Transverse colon (tissue), 3 donors: ENCODE results near the gene LRRC57.

Experiments
- EP300 ChIP-seq: sonication (generic); formaldehyde crosslinking; IDR thresholded peaks from one replicate; pipeline ENCODE4 v1.6.1; 2017; ENCODE audit warnings: antibody characterized with exemption, low read depth
- POLR2AphosphoS5 ChIP-seq, 3 donors: sonication (generic); formaldehyde crosslinking; IDR thresholded peaks; one replicate each; pipeline ENCODE4 v1.6.1; 2016; ENCODE audit warnings: antibody characterized with exemption in 3 of 3

DNA sequence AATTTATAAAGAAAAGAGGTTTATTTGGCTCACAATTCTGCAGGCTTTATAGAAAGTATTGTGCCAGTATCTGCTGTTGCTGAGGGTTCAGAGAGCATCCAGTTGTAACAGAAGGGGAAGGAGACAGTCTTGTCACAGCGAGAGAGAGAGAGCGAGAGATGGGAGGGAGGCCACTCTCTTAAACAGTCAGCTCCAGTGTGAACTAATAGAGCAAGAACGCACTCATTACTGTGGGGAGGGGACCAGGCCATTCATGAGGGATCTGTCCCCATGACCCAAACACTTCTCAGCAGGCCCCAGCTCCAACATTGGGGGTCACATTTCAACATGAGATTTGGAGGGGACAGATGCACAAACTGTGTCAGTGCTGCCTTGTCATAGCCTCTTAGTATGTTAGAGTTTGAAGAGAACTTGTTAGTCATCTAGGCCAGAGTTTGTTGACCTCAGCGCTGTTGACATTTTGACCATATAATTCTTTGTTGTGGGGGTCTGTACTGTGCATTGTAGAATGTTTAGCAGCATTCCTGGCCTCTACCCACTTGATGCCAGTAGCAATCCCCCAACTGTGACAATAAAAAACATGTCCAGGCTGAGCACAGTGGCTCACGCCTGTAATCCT lies 42.1 kb upstream of the LRRC57 start:
- TF ChIP-seq POLR2AphosphoS5 (IDR thresholded peaks at IDR 0.05) = no peak
- no peak for TF ChIP-seq EP300
